B cell (primary cell): Measurements from ENCODE around the gene INCA1.

ENCODE experiments used
- EZH2 ChIP-seq: IDR thresholded peaks from 2 replicates; pipeline ENCODE4 v1.6.1; 2012; ENCODE audit warnings: borderline replicate concordance, low read depth, mild to moderate bottlenecking, moderate library complexity, low read length; ENCODE audit not compliant: insufficient read depth, poor library complexity, severe bottlenecking
- TF ChIP-seq, protein P1 (sequence below): fragments of 200-600 bp; IDR thresholded peaks from one replicate; pipeline ENCODE4 v1.8.0; 2022; ENCODE audit warnings: antibody characterized with exemption, mild to moderate bottlenecking

DNA sequence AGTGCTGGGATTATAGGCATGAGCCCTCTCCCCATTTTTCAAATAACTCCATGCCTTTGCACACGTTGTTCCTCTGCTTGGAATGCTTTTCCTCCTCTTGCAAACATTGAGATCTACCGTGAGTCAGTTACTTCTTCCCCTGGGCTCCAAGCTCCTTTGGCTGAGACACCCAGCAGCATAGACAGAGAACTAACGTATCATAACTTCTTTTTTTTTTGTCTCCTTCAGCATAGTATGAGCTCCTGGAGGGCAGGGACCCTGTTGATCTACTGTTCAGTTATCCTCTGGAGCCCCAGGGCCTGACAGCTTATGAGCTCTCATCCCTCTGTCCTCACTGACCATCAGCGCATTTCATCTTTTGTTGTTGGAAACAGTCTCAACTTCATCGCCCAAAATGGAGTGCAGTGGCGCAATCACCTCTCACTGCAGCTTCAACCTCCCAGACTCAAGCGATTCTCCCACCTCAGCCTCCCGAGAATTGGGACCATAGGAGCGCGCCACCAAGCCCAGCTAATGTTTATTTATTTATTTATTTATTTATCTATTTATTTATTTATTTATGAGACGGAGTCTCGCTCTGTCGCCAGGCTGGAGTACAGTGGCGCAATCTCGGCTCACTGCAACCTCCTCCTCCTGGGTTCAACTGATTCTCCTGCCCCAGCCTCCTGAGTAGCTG, 31.9 kb downstream of the INCA1 start:
- TF ChIP-seq, protein P1, sequence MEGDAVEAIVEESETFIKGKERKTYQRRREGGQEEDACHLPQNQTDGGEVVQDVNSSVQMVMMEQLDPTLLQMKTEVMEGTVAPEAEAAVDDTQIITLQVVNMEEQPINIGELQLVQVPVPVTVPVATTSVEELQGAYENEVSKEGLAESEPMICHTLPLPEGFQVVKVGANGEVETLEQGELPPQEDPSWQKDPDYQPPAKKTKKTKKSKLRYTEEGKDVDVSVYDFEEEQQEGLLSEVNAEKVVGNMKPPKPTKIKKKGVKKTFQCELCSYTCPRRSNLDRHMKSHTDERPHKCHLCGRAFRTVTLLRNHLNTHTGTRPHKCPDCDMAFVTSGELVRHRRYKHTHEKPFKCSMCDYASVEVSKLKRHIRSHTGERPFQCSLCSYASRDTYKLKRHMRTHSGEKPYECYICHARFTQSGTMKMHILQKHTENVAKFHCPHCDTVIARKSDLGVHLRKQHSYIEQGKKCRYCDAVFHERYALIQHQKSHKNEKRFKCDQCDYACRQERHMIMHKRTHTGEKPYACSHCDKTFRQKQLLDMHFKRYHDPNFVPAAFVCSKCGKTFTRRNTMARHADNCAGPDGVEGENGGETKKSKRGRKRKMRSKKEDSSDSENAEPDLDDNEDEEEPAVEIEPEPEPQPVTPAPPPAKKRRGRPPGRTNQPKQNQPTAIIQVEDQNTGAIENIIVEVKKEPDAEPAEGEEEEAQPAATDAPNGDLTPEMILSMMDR: no peak
- no peak for TF ChIP-seq EZH2
